ENCODE data around the gene RBMS3.
"Not testable (repeated sequence)": the region's sequence is repeated elsewhere in the genome, so short reads cannot be mapped to it uniquely, and the experiment has no call there.

RBMS3 gene

DNA sequence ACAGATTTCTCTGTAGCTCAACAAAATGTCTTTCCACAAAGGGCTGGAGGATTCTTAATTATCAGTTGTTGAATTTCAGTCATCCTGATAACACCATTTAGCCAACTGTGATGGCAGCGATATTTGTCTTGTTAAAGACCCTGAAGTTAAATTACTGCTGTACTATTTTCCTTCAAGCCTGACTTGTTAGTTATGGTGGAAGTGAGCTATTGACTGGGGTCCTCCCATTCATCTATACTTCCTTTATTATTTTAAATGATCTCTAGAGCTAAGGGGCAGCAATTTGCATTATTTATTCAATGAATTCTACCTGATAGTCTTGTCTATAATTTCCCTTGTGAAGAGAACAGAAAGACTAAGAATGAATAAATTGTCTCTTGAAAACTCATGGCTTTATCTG is 64.1 kb downstream of the RBMS3 start:
- FAIRE-seq, result no peak

DNA sequence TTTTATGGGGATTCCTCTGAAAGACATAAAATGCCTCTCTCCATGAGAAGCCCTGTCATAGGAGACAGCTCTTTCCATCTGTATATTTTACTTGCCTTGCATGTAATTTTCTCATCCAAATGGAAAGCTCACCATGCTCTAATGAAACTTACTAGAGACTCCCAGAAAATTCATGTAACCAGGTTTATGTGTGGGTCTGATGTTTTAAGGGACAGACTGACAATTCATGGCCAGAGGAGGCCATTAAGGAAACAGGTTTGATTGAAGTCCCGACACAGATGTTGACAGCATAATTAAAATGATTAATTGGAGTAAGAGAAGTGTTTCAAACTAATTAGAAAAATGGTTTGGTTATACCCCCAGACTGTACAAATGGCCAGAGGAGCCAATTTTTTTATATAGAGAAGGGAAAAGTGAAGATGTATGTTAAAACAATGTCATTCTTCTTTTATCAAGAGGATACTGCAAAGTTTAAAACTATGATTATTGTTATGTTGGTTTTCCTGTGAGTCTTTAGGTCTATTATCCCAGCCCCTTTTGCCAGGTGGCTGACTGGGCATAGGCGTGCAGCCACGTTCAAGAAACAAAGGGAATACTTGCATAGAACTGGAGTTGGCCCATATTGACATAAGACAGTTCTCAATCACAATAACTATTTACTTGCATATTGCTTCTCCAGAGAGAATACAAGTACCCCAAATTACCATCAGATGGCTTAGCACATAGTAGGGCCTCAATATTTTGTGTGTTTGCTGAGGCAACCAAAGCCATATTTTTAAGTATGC is 64.8 kb downstream of the RBMS3 start:
- FAIRE-seq, result no peak

DNA sequence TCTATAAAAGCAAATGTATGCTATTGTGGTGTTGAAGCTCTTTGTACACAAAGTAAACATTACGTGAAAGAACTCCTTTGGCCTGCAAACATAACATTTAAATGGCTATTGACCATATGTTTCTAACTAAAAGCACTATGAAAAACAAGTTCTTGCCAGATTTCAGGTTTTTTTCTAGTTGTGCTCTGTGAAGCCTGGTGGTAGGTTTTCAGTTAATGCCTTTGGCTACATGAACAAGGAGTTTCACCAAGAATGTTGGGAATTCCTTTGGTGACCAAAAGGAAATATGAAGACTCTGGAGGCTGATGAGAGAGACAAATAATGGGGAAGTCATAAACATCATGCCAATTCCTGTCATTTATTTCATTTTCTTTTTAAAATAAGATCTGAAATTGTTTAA is 66.0 kb downstream of the RBMS3 start:
- no peak for FAIRE-seq

DNA sequence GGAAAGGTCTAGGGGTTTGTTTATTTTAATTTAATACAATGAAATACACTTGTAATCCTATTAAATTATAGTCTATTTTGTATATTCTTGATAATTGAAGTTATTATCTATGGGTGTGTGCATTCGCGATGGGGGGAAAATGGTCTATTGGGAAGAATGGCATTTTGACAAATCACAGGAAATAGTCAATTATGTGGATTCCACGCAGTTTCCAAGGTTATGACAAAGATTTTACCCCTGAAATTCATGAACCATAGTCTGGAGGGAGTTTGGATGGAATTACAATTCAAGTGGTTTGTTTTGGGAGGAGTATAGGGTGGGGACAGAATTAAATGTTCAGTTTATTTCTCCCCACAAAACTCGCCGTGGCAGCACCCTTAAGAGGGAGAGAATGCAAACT is 66.5 kb downstream of the RBMS3 start:
- FAIRE-seq, result no peak

DNA sequence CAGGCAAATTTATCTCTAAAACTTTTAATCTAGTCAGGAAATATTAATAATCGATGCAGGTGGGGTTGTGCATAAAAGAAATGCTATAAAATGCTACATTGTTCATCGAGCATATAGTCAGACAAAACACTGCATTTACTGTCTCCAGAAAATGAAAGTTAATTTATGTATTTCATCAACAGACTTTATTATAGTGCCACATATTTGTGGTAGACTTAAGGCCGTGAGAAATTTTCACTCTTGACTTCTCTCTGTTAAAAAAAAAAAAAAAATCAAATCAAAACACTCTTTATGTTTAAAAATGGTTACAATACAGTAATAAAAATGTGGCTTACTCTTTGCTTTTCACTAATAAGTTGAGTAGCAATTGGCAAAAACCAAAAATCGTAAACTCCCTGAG is 67.4 kb downstream of the RBMS3 start:
- no peak for FAIRE-seq

DNA sequence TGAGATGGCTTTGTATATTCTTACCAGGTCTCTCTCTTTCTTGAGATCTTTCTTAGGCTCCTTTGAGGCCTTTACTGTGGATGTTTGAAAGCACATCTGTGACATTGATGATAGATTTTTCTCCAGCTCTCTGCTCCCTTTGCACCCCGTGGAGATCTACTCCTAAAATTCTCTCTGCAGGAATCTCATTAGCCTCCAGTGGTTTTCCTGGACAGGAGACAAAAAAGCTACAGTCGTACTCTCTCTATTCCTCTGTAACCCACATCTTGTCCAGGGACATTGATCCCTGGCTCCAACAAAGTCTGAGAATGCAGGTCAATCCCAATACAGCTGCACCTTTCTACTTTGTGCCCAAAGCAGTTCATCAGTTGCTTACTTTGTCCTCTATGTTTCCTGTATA is 68.2 kb downstream of the RBMS3 start:
- no peak for FAIRE-seq

DNA sequence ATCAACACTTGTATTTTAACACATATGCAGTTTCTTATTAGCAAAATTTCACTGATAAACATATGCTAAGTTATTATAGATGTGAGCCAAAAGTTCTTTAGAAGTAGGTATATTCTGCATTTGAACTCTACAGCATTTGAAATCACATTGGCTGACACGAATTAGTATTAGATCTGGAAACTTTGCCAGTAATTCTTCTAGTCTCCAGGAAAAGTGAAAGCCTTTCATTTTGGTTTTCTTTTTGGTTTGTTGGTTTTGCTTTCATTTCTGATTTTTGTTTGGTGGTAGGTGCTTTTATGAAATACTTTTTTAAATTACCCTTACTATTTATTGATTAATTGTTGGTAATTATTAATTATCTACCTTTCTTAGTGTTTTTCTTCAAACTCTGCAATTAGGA is 72.9 kb downstream of the RBMS3 start:
- no peak for FAIRE-seq

DNA sequence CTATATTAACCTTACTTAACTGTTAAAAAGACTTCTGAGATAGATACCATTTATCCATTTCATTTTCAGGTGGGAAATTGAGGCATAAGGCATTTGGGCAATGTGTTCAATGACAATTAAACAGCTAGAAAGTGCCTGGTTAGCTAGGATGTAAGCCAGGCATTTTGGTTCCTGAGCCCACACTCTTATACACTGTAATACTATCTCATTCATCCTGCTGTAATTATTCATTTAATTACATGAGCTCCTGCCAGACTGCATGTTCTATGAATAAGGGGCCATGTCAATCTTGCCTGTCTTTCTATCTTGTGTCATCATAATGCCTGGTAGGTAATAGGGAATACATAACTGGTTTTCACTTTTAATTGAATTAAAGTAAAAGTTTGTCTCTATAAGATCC is 74.0 kb downstream of the RBMS3 start:
- no peak for FAIRE-seq

DNA sequence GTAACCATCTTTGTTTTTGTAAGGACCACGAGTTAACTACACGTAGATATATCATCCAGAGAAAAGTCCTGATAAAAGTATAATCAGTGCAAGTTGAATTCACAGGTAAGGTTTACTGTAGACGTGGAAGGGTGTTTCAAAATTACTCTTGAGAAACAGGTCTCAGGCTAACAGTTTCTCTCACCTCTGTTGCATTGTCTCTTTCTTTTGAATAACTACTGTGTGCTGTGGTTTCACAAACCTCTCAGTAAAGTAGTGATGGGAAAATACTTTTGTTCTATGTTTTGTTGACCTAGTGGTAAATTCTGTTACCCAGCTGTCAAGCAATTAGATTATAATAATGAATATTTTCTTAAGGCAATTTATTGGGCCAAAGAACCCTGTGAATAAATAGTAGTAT is 75.2 kb downstream of the RBMS3 start:
- FAIRE-seq, result no peak

DNA sequence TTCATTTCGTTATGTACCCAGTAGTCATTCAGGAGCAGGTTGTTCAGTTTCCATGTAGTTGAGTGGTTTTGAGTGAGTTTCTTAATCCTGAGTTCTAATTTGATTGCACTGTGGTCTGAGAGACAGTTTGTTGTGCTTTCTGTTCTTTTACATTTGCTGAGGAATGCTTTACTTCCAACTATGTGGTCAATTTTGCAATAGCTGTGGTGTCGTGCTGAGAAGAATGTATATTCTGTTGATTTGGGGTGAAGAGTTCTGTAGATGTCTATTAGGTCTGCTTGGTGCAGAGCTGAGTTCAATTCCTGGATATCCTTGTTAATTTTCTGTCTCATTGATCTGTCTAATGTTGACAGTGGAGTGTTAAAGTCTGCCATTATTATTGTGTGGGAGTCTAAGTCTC is 79.4 kb downstream of the RBMS3 start:
- FAIRE-seq, result not testable (repeated sequence)

DNA sequence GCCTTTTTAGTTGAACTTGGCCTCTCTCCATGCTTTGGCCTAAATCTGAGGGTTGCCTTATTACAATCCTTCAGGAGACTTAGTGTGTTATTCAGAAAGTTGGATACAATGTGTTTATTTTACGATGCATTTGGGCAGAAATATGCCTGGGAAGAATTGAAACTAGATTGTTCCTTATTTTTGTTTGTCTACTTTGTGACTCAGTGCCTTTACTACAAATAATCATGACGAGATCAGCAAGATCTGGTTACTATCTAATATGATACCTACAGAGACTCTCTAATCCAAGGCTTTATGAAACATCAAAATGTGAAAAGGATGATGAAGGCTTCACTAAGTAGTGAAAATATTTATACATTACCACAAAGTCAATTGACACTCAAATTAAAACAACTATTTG is 82.2 kb downstream of the RBMS3 start:
- no peak for FAIRE-seq

DNA sequence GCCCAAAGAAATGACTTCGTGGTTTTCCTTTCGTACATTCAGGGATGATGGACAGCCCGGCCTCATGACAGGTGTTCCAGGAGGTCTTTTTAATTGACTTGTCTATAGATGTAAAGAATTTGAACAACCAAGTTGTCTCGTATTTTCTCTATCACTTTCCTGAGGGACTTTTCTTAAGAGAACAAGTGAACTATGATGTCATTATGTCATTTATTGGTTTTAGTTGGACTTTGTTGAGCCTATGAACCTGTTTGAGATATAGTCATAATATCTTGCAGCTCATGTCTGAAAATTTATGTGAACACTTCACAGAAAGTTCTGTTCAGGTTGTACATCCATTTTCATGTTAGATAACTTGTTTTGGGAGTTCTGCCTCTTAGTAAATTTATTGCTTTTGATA is 89.2 kb downstream of the RBMS3 start:
- no peak for FAIRE-seq

DNA sequence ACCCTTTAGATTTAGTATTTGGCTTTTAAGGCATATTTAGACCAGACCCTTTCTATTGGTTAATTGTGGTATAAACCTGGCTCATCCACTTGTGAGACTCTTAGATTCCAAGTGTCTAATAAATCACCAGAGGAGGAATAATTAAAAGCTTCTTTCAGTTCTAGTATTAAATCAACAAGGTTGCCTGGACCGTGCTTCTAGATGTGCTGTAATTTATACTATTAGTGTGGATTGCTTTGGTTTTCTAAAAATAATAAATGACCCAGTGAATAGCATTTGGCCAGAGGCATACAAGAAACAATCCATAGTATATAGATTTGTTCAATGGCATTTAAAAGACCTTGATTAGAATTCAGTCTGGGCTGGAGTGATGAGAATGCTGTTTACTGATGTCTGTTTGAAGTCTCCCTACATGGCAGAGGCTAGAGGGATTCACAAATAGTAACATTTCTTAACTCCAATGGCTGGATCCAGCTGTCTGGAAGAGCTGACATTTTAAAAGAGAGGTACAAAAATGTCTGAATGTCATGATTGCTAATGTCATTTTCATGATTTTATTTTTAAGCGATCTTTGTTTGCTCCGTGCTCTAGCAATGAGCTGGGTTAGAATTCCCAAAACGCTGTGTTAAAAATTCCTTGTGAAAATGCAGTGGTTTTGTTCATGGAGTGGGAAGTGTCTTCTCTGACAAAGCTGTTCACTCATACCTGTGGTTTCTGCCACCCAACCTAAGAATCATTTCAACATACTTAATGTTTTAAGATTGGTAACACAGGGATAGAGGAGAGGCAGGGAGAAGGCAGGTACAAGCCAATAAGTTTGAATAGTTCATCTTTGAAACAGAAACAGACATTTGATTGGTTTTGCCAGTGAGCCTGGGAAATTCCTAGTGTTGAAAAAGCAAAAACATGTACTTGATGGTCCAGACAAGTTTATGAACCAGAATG is 89.9 kb downstream of the RBMS3 start:
- FAIRE-seq, result no peak

DNA sequence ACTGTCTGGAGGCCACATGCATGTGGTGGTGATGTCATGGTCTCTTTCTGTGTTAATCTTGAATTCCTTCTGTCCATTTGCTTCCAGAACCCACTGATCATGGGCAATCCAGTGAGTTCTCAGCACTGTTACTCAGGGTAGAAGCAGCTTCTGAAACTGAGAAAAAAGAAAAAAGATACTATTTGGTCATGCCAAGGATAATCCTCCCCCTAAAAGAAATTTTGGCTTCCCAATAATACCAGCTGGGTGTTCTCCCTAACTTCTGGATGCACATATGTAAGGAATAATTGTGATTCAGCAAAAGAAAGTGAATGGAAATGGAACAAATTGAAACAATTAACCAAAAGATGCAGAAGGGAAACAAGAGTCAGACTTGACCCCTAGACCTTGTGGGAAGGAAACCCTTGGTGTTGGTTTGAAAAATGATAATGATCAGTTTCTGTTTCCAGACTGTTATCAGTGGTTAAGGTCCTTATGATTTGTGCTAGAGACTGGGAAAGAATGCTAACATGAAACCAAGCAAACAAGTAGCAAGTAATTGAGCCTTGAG is 92.3 kb downstream of the RBMS3 start:
- no peak for FAIRE-seq

DNA sequence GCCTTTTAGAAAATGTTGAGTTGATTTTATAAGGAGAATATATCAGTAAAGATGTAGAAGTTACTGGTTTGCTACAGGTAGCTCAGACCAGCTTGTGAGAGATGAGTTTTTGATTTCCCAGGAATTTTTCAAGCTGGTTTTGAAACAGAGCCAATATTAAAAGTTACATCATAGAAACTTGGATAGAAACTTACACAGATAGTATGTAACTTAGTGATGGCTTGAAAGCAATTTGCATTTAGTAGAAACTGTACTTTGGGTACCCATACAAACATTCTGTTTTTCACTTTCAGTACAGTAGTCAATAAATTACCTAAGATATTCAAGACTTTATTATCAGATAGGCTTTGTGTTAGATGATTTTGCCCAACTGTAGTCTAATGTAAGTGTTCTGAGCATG is 93.4 kb downstream of the RBMS3 start:
- no peak for FAIRE-seq

DNA sequence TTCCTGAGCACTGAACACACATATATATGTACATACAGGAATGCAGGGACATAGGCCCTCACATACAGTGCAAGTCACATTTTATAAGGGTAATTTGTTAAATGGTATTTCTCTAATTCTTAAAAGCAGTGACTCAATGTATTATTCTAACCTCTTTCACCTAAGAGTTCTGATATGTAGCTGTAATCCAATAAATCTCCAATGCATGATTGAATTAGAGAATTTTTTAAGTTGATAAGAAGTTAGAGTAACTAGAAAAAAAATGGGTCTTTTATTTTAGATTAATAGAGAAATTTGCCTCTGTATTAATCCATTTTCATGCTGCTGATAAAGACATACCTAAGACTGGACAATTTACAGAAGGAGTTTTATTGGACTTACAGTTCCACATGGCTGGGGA is 98.2 kb downstream of the RBMS3 start:
- FAIRE-seq, result no peak

DNA sequence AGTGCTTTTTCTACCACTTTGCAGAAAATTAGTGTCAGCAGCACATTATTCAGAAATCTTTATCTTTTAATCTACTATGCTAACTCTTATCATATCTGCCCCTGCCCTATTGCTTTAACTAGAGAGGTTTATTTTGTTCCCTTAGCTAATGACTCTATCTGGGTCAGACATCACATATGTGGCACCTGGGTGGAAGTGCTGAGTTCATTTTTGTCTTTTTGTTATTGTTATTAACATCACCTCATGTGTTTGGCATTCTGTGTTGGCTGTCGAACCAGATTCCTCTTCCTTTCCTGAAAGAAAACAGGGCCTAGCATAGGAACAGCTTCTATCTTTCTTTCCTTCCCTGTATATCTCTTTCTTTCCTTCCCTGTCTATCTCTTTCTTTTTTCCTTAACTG is 100.7 kb downstream of the RBMS3 start:
- no peak for FAIRE-seq

DNA sequence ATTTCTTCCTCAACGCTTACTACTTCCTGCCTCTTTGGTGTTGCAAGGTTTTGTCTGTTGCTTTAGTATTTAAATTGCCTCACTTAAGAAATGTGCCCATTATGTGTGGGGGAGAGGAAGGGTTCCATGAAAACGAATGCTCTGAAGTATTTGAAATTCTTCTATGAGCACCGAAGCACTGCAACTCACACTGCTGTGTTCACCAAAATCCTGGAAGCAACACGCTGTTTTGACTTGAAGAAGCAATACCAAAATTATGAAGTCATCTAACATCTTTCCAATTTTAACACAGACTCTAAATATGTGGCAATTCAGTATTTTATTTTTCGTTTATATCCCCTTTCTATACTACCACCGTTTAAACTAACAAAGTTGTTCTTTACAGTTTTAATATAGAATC is 101.5 kb downstream of the RBMS3 start:
- FAIRE-seq, result no peak

DNA sequence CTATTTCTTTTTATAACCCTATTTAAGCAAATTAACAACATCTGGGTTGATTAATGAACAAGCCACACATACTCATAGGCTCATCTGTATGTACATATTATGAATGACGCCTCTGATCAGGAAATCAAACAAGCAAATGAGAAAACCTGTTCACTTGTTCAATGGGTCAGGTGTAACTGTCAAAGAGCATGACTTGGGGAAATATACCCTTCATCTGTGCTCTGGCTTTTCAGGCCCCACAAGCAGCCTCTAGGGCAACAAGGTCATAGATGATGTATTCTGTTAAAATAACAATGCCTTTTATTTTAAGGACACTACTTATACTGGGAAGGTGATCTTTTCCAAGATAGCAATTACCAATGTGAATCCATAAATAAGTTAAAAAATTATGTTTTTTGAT is 102.0 kb downstream of the RBMS3 start:
- FAIRE-seq, result no peak

DNA sequence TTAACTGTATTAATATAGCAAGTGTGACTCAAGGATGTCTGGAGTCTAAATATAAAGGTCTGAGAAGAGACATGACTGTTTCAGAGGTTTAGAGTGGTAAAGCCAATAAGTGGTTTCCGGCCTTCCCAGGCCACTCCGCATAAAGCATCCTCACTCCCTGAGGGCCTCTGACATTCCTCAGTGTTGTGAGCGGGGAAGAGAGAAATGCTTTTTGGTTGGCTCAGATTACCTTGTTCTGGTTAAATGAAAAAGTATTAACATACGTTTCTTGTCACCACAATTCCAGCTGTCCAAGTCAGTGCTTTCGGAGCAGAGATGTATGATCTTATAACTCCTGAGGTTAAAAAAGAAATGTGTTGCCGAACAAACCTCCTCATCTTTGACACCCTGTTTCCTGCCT is 103.8 kb downstream of the RBMS3 start:
- FAIRE-seq, result no peak

DNA sequence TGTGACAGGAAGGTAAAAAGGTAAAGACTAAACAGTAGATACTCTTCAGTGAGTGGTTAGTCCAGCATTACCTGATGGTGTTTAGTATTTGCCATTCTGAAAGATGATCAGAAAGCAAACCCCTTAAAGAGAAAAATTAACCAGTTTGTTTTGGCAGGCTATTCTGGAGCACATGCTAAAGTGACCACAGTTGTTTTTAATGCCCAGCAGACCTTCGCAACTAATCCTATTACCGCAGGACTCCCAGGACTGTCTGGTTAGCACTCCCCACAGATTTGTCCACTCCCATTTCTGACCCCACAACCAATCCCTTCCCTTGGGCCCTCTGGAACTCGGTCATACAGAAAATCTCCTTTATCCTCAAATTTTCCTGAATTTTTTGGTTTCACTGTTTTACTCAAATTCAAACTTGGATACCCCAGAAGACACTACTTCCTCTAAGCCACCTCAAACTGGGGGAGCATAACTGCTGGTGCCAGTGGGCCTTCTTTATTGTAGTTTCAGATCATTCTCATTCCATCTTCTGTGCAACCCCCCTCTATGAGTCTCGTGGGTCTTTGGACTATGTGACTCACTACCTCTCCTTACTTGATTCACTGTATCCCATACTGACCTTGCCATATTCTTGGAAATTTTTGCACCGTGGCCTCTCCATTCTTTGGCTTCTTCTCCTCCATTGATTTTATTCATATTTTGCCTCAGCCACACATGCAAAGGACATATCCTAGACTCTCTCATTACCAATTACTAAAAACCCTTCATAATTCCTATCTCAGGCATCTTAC is 104.4 kb downstream of the RBMS3 start:
- FAIRE-seq, result no peak

DNA sequence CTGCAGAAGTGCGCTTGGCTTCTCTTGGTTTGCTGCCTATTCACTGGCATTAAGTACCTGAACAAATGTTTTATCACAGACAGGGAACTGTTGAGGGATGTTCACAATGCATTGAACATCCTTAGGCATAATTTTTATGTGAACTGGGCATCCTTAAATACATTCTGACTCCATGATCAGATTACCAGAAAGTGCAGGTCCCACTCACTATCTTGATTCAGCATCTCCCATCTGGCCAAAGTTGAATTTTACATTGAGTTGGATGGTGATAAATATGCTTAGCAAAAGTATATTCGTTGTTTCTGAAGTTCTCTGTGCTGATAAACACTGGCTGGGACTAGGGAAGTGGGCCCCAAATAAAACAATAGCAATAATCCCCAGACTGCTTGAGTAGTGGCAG is 108.5 kb downstream of the RBMS3 start:
- FAIRE-seq, result no peak
